PC-3 (cell line): ENCODE results near the gene POLR1A. TPM values are rescaled to one million over a fixed set of nuclear protein-coding genes. Genes with fewer than 3 reads are reported as not detected.

Experiments
- ATAC-seq: fragments of 200-7000 bp; cut with Tn5 transposase; 2 replicates; pipeline ENCODE4 v1.9.1; 2020; ENCODE audit warnings: mild to moderate bottlenecking, moderate library complexity
- BruUV-seq: library from RNA; stranded (reverse); fragments of 400-500 nt; replicated peaks from 2 replicates; lab custom pipeline; 2021; lab: Mats Ljungman, UMichigan
- CTCF ChIA-PET: fragments of 300-600 bp; sonication (Branson Sonifier 250); formaldehyde crosslinking; loops from one replicate; lab custom pipeline; 2022; ENCODE audit warnings: antibody characterized with exemption; lab: Charles Lee
- POLR2A ChIA-PET: fragments of 300-600 bp; sonication (Branson Sonifier 250); formaldehyde crosslinking; loops from one replicate; lab custom pipeline; 2022; ENCODE audit warnings: antibody characterized with exemption; ENCODE audit not compliant: unreplicated experiment; lab: Charles Lee
- DNase-seq: peaks from one replicate; pipeline ENCODE4 v3.0.0-alpha.2; 2015
- H2AFZ ChIP-seq: fragments of 300-600 bp; sonication (generic); 2 replicates; pipeline ENCODE4 v1.6.0; 2016; ENCODE audit warnings: antibody characterized with exemption, low read length
- H3F3A ChIP-seq: fragments of 300-600 bp; sonication (generic); one replicate; pipeline ENCODE4 v1.6.0; 2017; ENCODE audit warnings: antibody characterized with exemption, low read length, control low read depth, mild to moderate bottlenecking; ENCODE audit not compliant: unreplicated experiment
- H3K27ac ChIP-seq: fragments of 300-600 bp; sonication (generic); 2 replicates; pipeline ENCODE4 v1.5.1; 2016; ENCODE audit warnings: mild to moderate bottlenecking, low read length
- H3K27me3 ChIP-seq: fragments of 300-600 bp; sonication (generic); 2 replicates; pipeline ENCODE4 v1.6.1; 2016; ENCODE audit warnings: low read length, mixed read lengths
- H3K36me3 ChIP-seq: fragments of 300-600 bp; sonication (generic); 2 replicates; pipeline ENCODE4 v1.6.1; 2016; ENCODE audit warnings: low read depth, mixed run types, low read length, mixed read lengths
- H3K4me1 ChIP-seq: fragments of 300-600 bp; sonication (generic); 2 replicates; pipeline ENCODE4 v1.5.1; 2016; ENCODE audit warnings: low read length; ENCODE audit not compliant: insufficient read depth
- H3K4me2 ChIP-seq: fragments of 300-600 bp; sonication (generic); 2 replicates; pipeline ENCODE4 v1.6.0; 2016; ENCODE audit warnings: low read length
- H3K4me3 ChIP-seq: fragments of 300-600 bp; sonication (generic); 2 replicates; pipeline ENCODE4 v1.5.1; 2016; ENCODE audit warnings: mild to moderate bottlenecking, low read length, mixed read lengths
- H3K79me2 ChIP-seq: fragments of 300-600 bp; sonication (generic); 2 replicates; pipeline ENCODE4 v1.6.1; 2017; ENCODE audit warnings: low read length, mixed read lengths
- H3K9ac ChIP-seq: fragments of 300-600 bp; sonication (generic); 2 replicates; pipeline ENCODE4 v1.6.0; 2016; ENCODE audit warnings: mild to moderate bottlenecking, low read length
- H3K9me2 ChIP-seq: fragments of 300-600 bp; sonication (generic); replicated peaks from 2 replicates; pipeline ENCODE4 v1.6.1; 2016; ENCODE audit warnings: mixed run types, low read length, mixed read lengths
- H3K9me3 ChIP-seq: fragments of 300-600 bp; sonication (generic); 2 replicates; pipeline ENCODE4 v1.6.1; 2016; ENCODE audit warnings: low read length, mixed read lengths
- H4K20me1 ChIP-seq: fragments of 300-600 bp; sonication (generic); 2 replicates; pipeline ENCODE4 v1.6.1; 2016; ENCODE audit warnings: low read length, mixed read lengths
- EZH2 ChIP-seq: fragments of 300-600 bp; sonication (generic); IDR thresholded peaks from one replicate; pipeline ENCODE4 v1.6.1; 2017; ENCODE audit warnings: antibody characterized with exemption, mild to moderate bottlenecking, low read length; ENCODE audit not compliant: unreplicated experiment
- EZH2phosphoT487 ChIP-seq: fragments of 300-600 bp; sonication (generic); IDR thresholded peaks from 2 replicates; pipeline ENCODE4 v1.6.1; 2018; ENCODE audit warnings: mild to moderate bottlenecking, antibody characterized with exemption, low read length, borderline replicate concordance
- intact Hi-C: fragments of 100-400 bp; cut with micrococcal nuclease; formaldehyde crosslinking; loops from 2 replicates; pipeline ENCODE4 v1.9.0; 2023
- total RNA-seq: library from RNA; depleted of rRNA; stranded (reverse); fragments of >200 nt; gene quantifications from 2 replicates; pipeline ENCODE4 v1.2.3, GENCODE V29; 2014
- TF ChIP-seq, protein P1 (sequence below): fragments of 300-600 bp; sonication (generic); conservative IDR thresholded peaks from 2 replicates; pipeline ENCODE4 v1.5.1; 2017; ENCODE audit warnings: antibody characterized with exemption, low read depth, mild to moderate bottlenecking, low read length

Gene POLR1A
- total RNA-seq, 1 experiment from 2014 or later, result 25.1 TPM

DNA sequence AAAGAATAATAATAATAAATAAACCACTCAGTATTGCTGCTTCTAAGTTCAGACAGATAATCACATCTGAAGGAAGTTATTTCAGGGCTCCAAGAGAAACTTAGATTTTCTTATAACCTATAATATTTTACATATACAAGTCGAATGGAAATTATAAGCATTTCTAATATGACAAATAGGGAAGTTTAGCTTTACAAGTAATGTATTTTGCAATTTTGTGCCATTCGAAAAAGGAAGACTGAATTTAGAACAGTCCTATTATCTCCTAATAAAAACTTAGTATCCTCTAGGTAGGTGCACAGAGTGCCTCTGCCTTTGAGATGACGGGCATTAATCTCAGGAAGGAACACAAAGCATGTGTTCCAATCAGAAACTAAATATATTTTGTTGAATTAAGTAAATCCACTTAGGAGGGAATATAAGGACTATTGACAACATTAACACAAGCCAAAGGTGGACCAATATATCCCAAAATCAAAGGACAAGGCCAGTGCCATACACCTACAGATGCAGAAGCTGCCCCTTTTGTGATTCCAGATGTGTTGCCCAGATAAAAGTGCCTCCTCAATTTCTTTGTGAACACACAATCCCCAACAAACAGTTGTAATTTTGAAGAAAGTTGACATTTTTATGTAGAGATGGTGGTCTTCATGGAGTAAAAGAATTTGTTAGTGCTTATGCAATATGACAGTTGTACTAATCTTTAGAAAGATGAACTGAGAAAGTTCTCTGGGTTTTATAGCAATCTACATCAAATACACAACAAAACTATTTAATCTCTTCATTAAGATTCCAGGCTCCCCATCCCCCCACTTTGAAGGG lies 37.0 kb upstream of the POLR1A start:
- H4K20me1 ChIP-seq, result no peaks in the 10 kb centered on the region
- H3K4me1 ChIP-seq, result no peaks in the 10 kb centered on the region
- TF ChIP-seq, protein P1, sequence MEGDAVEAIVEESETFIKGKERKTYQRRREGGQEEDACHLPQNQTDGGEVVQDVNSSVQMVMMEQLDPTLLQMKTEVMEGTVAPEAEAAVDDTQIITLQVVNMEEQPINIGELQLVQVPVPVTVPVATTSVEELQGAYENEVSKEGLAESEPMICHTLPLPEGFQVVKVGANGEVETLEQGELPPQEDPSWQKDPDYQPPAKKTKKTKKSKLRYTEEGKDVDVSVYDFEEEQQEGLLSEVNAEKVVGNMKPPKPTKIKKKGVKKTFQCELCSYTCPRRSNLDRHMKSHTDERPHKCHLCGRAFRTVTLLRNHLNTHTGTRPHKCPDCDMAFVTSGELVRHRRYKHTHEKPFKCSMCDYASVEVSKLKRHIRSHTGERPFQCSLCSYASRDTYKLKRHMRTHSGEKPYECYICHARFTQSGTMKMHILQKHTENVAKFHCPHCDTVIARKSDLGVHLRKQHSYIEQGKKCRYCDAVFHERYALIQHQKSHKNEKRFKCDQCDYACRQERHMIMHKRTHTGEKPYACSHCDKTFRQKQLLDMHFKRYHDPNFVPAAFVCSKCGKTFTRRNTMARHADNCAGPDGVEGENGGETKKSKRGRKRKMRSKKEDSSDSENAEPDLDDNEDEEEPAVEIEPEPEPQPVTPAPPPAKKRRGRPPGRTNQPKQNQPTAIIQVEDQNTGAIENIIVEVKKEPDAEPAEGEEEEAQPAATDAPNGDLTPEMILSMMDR, result no peak
- TF ChIP-seq EZH2 (no peak), EZH2phosphoT487 (no peak)
- H3K79me2 ChIP-seq, result no peaks in the 10 kb centered on the region
- H3K4me3 ChIP-seq, result no peak overlapping the region
- no peaks in the 10 kb centered on the region for H3F3A ChIP-seq
- no peak for ATAC-seq
- H2AFZ ChIP-seq, result no peak overlapping the region
- H3K36me3 ChIP-seq, result peaks cover 63% of the 10 kb centered on the region
- ChIA-PET CTCF (no interaction called here), POLR2A (no interaction called here)
- no peaks in the 10 kb centered on the region for H3K9me3 ChIP-seq
- intact Hi-C loops, result loop anchor here (10.0 kb wide), 1 partner anchor 232 kb away; no protein-coding TSS in a partner anchor
- no peak overlapping the region for H3K27ac ChIP-seq
- H3K4me2 ChIP-seq, result no peak overlapping the region
- no peaks in the 10 kb centered on the region for H3K9me2 ChIP-seq
- H3K27me3 ChIP-seq, result no peaks in the 10 kb centered on the region
- H3K9ac ChIP-seq, result no peak overlapping the region
- no TSS peak for BruUV-seq
- no peak for DNase-seq

DNA sequence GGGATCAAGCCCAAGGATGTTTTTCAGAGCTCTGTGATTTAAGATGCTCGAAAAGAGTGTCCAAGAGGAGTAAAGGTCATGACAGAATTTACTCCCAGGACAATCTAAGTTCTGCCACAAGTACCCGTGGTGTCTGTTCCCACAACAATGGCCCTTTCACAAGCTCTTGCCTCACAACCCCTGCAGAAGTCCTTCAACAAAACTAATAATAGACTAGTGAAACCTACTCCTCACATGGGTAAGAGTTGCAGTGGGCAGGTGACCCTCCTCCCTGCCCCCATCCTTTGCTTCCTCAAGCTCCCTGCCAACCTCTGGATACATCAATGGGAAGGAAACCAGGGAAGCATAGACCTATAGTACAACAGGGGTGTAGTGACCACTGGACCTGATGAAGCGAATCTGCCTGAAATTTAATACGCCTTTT lies 35.3 kb upstream of the POLR1A start:
- Histone ChIP-seq H3K9me2 (no peaks in the 10 kb centered on the region), H3K9ac (no peak overlapping the region), H3K27ac (no peak overlapping the region), H2AFZ (no peak overlapping the region), H3K4me2 (no peak overlapping the region), H4K20me1 (no peaks in the 10 kb centered on the region), H3F3A (no peaks in the 10 kb centered on the region), H3K9me3 (no peaks in the 10 kb centered on the region), H3K4me3 (no peak overlapping the region), H3K4me1 (no peaks in the 10 kb centered on the region), H3K79me2 (no peaks in the 10 kb centered on the region), H3K36me3 (peaks cover 69% of the 10 kb centered on the region), H3K27me3 (no peaks in the 10 kb centered on the region)
- intact Hi-C loops, result loop anchor here (10.0 kb wide), 1 partner anchor 234 kb away; no protein-coding TSS in a partner anchor
- POLR2A ChIA-PET, result interaction anchor here (0.6 kb wide), 1 partner anchor 35 kb away, joined by 3 read pairs; the partner anchor contains the start of genes POLR1A and PTCD3
- DNase-seq, result no peak
- no peak for ATAC-seq
- BruUV-seq, result no TSS peak
- TF ChIP-seq EZH2phosphoT487, result no peak
- TF ChIP-seq EZH2, result no peak
- TF ChIP-seq, protein P1, result no peak
- CTCF ChIA-PET, result no interaction called here

DNA sequence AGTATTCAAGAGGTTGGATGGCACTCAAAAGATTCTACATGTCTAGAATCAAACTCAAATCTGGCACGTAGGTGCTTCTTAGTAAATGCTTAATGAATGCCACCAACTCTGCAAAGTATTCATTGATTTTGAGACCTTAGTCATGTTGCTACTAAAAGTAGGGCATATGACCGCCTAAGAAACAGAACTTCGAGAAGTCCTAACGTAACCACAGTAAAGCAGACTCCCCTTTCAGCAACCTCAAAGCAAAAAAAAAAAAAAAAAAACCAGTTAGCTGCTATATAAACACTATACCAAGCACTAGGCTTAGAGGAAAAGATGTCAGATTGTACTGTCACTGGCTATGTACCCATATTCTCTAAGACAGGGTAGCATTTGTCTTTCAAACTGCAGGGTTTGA lies 34.3 kb upstream of the POLR1A start:
- no peaks in the 10 kb centered on the region for H3K27me3 ChIP-seq
- POLR2A ChIA-PET, result no interaction called here
- H2AFZ ChIP-seq, result no peak overlapping the region
- H3F3A ChIP-seq, result no peaks in the 10 kb centered on the region
- H3K4me3 ChIP-seq, result no peak overlapping the region
- H3K27ac ChIP-seq, result no peak overlapping the region
- H3K9ac ChIP-seq, result no peak overlapping the region
- DNase-seq (no peak), ATAC-seq (no peak)
- no peaks in the 10 kb centered on the region for H3K9me2 ChIP-seq
- CTCF ChIA-PET, result no interaction called here
- H3K4me1 ChIP-seq, result no peaks in the 10 kb centered on the region
- no peaks in the 10 kb centered on the region for H3K79me2 ChIP-seq
- no peaks in the 10 kb centered on the region for H3K9me3 ChIP-seq
- BruUV-seq, result no TSS peak
- peaks cover 72% of the 10 kb centered on the region for H3K36me3 ChIP-seq
- H3K4me2 ChIP-seq, result no peak overlapping the region
- TF ChIP-seq EZH2phosphoT487 (no peak), EZH2 (no peak)
- TF ChIP-seq, protein P1, result no peak
- H4K20me1 ChIP-seq, result no peaks in the 10 kb centered on the region
- intact Hi-C loops, result loop anchor here (10.0 kb wide), 1 partner anchor 235 kb away; no protein-coding TSS in a partner anchor
